Endothelial cell of umbilical vein (primary cell): ENCODE results near the gene PLEKHM2. TPM values are rescaled to one million over a fixed set of nuclear protein-coding genes. Genes with fewer than 3 reads are reported as not detected.

Experiments
- BruUV-seq: library from RNA; stranded (reverse); fragments of 400-500 nt; replicated peaks from 2 replicates; lab custom pipeline; 2021; lab: Mats Ljungman, UMichigan
- CTCF ChIA-PET: fragments of 300-600, 350-600 bp; sonication (Branson Sonifier 250); formaldehyde crosslinking; loops from one replicate; lab custom pipeline; 2021; ENCODE audit warnings: antibody characterized with exemption, inconsistent platforms; lab: Charles Lee
- POLR2A ChIA-PET: fragments of 300-600, 350-600 bp; sonication (Branson Sonifier 250); formaldehyde crosslinking; loops from one replicate; lab custom pipeline; 2021; ENCODE audit warnings: antibody characterized with exemption, inconsistent platforms; lab: Charles Lee
- DNase-seq: peaks from one replicate; pipeline ENCODE4 v3.0.0-alpha.2; 2011; ENCODE audit warnings: low read depth, low spot score
- FAIRE-seq: peaks from 2 replicates; lab custom pipeline; 2011; peaks lifted over from hg19 to GRCh38; lab: Jason Lieb, UNC
- H2AFZ ChIP-seq: 2 replicates; pipeline ENCODE4 v1.6.0; 2012; ENCODE audit warnings: low read depth, low read length, control low read depth, inconsistent platforms
- H3K27ac ChIP-seq: 2 replicates; pipeline ENCODE4 v1.5.1; 2011; ENCODE audit warnings: low read depth, mild to moderate bottlenecking, control low read depth, low read length, moderate library complexity; ENCODE audit not compliant: insufficient read depth
- H3K27me3 ChIP-seq, 2 experiments: 2 replicates each; pipeline versions ENCODE4 v1.6.0 to v1.6.1; 2011; ENCODE audit warnings: low read length in 2 of 2, mixed read lengths in 1 of 2; ENCODE audit not compliant: control insufficient read depth in 2 of 2, insufficient read depth in 2 of 2
- H3K36me3 ChIP-seq, 2 experiments: 2 replicates in 1 of 2; 3 replicates in 1 of 2; pipeline ENCODE4 v1.5.1; 2011; ENCODE audit warnings: low read length in 2 of 2, mild to moderate bottlenecking in 1 of 2, moderate library complexity in 1 of 2; ENCODE audit not compliant: control insufficient read depth in 2 of 2, insufficient read depth in 2 of 2; ENCODE audit errors: extremely low read depth in 1 of 2
- H3K4me1 ChIP-seq: 3 replicates; pipeline ENCODE4 v1.5.1; 2011; ENCODE audit warnings: mild to moderate bottlenecking, low read length; ENCODE audit not compliant: control insufficient read depth, insufficient read depth; ENCODE audit errors: extremely low read depth
- H3K4me2 ChIP-seq: 2 replicates; pipeline ENCODE4 v1.6.1; 2011; ENCODE audit warnings: low read length, control low read depth, mixed read lengths; ENCODE audit not compliant: insufficient read depth
- H3K4me3 ChIP-seq, 3 experiments: fragments of 200-600 bp in 1 of 3; sonication (generic), shearing (Covaris generic) in 1 of 3; replicated peaks in 1 of 3; 2 replicates each; pipeline ENCODE4 v1.5.1; 2011 to 2016; ENCODE audit warnings: control low read depth in 3 of 3, low read length in 3 of 3, mild to moderate bottlenecking in 2 of 3, inconsistent platforms in 1 of 3, low read depth in 1 of 3, moderate library complexity in 1 of 3; ENCODE audit not compliant: insufficient read depth in 1 of 3
- H3K79me2 ChIP-seq: 2 replicates; pipeline ENCODE4 v1.6.0; 2012; ENCODE audit warnings: low read length, inconsistent platforms; ENCODE audit not compliant: control insufficient read depth, insufficient read depth
- H3K9ac ChIP-seq: replicated peaks from 2 replicates; pipeline ENCODE3; 2011; ENCODE audit warnings: low read length, control low read depth; ENCODE audit not compliant: insufficient read depth; ENCODE audit errors: extremely low read depth
- H3K9me1 ChIP-seq: replicated peaks from 3 replicates; pipeline ENCODE4 v1.6.0; 2011; ENCODE audit warnings: mild to moderate bottlenecking, low read length; ENCODE audit not compliant: control insufficient read depth, insufficient read depth; ENCODE audit errors: extremely low read depth
- H3K9me3 ChIP-seq: replicated peaks from 2 replicates; pipeline ENCODE4 v1.5.1; 2012; ENCODE audit warnings: low read length, inconsistent platforms; ENCODE audit not compliant: control insufficient read depth, insufficient read depth
- H4K20me1 ChIP-seq: replicated peaks from 2 replicates; pipeline ENCODE3; 2011; ENCODE audit warnings: mild to moderate bottlenecking, low read length; ENCODE audit not compliant: control insufficient read depth, insufficient read depth; ENCODE audit errors: extremely low read depth
- EZH2 ChIP-seq: IDR thresholded peaks from 2 replicates; pipeline ENCODE4 v1.6.1; 2012; ENCODE audit warnings: borderline replicate concordance, low read depth, mild to moderate bottlenecking, moderate library complexity, low read length, inconsistent platforms; ENCODE audit not compliant: severe bottlenecking
- FOS ChIP-seq: IDR thresholded peaks from 2 replicates; pipeline ENCODE4 v1.6.1; 2011; ENCODE audit warnings: mild to moderate bottlenecking, low read length, moderate library complexity, borderline replicate concordance; ENCODE audit not compliant: insufficient read depth
- GATA2 ChIP-seq: IDR thresholded peaks from 2 replicates; pipeline ENCODE4 v1.7.0; 2011; ENCODE audit warnings: low read depth, mild to moderate bottlenecking, moderate library complexity, mixed read lengths, low read length; ENCODE audit not compliant: insufficient read length, insufficient read depth
- JUN ChIP-seq: IDR thresholded peaks from 2 replicates; pipeline ENCODE4 v1.6.1; 2011; ENCODE audit warnings: borderline replicate concordance, low read depth; ENCODE audit not compliant: insufficient read length, insufficient read depth
- MYC ChIP-seq: IDR thresholded peaks from one replicate; pipeline ENCODE4 v1.6.1; 2011; ENCODE audit warnings: mild to moderate bottlenecking, low read depth, low read length
- POLR2A ChIP-seq: IDR thresholded peaks from 2 replicates; pipeline ENCODE4 v1.6.1; 2012; ENCODE audit warnings: low read depth, mild to moderate bottlenecking, control low read depth, low read length
- POLR2AphosphoS5 ChIP-seq: IDR thresholded peaks from 2 replicates; pipeline ENCODE4 v1.6.1; 2012; ENCODE audit warnings: low read depth, mild to moderate bottlenecking, control low read depth, low read length, moderate library complexity; ENCODE audit not compliant: insufficient read depth
- dilution Hi-C: fragments of 300-500 bp; cut with MboI; formaldehyde crosslinking; loops from one replicate; pipeline ENCODE4 v1.15.0; 2019; ENCODE audit warnings: low sequenced_read_pairs; ENCODE audit not compliant: extremely low pct_ligation_motif_present
- intact Hi-C: fragments of 100-400 bp; cut with micrococcal nuclease; formaldehyde crosslinking; loops from one replicate; pipeline ENCODE4 v1.10.0; 2022
- polyA plus RNA-seq, 4 experiments: library from polyadenylated mRNA; depleted of rRNA in 3 of 4; stranded (reverse) in 3 of 4; unstranded in 1 of 4; fragments of >200 nt; gene quantifications; 2 replicates each; pipeline versions ENCODE4 v1.2.1 to v1.2.3, GENCODE V29; 2011 to 2012; ENCODE audit warnings: missing spikeins in 1 of 4
- total RNA-seq: library from RNA; stranded (reverse); gene quantifications from 2 replicates; pipeline ENCODE4 v1.2.3, GENCODE V29; 2021
- TF ChIP-seq, protein P1 (sequence below), 2 donors: IDR thresholded peaks; 1 replicate in 1 of 2; 2 replicates in 1 of 2; pipeline ENCODE4 v1.5.1; 2011; ENCODE audit warnings: low read length in 2 of 2, mild to moderate bottlenecking in 2 of 2, moderate library complexity in 2 of 2, control low read depth in 1 of 2, inconsistent platforms in 1 of 2, low read depth in 1 of 2; ENCODE audit not compliant: insufficient read depth in 1 of 2; ENCODE audit errors: extremely low read depth in 1 of 2
- TF ChIP-seq, protein P2 (sequence below): IDR thresholded peaks from 2 replicates; pipeline ENCODE4 v1.6.1; 2011; ENCODE audit not compliant: insufficient read depth, insufficient read length

The PLEKHM2 gene
- total and polyA plus RNA-seq, 2 donors (not counting 3 experiments of a cell fraction or from before 2014, with no cell fraction given), result 60.6 to 67.5 TPM

DNA sequence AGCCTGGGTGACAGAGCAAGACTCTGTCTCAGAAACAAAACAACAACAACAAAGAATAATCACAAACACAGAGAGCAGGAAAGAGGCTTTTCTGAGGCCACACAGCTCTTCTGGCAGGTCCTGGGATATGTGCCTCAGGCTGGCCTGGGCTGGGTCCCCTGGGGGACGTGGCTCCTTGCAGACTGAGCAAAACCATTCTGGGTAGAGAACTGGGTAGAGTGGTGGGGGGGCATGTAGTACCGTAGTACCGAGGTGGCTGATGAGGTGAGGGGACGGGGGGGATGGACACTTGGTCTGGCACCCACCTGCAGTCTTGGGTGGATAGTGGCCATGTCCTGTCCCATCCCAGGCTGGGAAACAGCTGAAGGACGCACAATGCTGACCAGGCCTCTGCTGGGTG, 64.1 kb downstream of the PLEKHM2 start:
- TF ChIP-seq, protein P1, sequence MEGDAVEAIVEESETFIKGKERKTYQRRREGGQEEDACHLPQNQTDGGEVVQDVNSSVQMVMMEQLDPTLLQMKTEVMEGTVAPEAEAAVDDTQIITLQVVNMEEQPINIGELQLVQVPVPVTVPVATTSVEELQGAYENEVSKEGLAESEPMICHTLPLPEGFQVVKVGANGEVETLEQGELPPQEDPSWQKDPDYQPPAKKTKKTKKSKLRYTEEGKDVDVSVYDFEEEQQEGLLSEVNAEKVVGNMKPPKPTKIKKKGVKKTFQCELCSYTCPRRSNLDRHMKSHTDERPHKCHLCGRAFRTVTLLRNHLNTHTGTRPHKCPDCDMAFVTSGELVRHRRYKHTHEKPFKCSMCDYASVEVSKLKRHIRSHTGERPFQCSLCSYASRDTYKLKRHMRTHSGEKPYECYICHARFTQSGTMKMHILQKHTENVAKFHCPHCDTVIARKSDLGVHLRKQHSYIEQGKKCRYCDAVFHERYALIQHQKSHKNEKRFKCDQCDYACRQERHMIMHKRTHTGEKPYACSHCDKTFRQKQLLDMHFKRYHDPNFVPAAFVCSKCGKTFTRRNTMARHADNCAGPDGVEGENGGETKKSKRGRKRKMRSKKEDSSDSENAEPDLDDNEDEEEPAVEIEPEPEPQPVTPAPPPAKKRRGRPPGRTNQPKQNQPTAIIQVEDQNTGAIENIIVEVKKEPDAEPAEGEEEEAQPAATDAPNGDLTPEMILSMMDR (IDR thresholded peaks at IDR 0.05; ENCODE audit: extremely low read depth in 1 of 2, insufficient read depth in 1 of 2, low read depth in 1 of 2, low read length in 2 of 2), result no peak
- no peak for TF ChIP-seq GATA2
- no peak for TF ChIP-seq EZH2
- no peak for TF ChIP-seq JUN
- no peak for TF ChIP-seq FOS
- no peak for TF ChIP-seq POLR2A
- no peak for TF ChIP-seq POLR2AphosphoS5
- TF ChIP-seq, protein P2, sequence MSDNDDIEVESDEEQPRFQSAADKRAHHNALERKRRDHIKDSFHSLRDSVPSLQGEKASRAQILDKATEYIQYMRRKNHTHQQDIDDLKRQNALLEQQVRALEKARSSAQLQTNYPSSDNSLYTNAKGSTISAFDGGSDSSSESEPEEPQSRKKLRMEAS, result no peak
- TF ChIP-seq MYC, result no peak
- Histone ChIP-seq H3K9me3 (no peaks in the 10 kb centered on the region), H3K9ac (peak overlapping the region; percentile 88), H2AFZ (no peak overlapping the region), H3K9me1 (no peaks in the 10 kb centered on the region), H4K20me1 (no peaks in the 10 kb centered on the region), H3K4me3 (peak overlapping the region in 1 of 3 experiments; percentile 74), H3K36me3 (no peaks in the 10 kb centered on the region), H3K4me2 (peak overlapping the region; percentile 78), H3K27ac (peak overlapping the region; percentile 97), H3K4me1 (peaks cover 35% of the 10 kb centered on the region), H3K79me2 (peaks cover 23% of the 10 kb centered on the region), H3K27me3 (no peaks in the 10 kb centered on the region)
- no TSS peak for BruUV-seq
- dilution Hi-C loops, result no loop called here
- FAIRE-seq, result no peak
- ChIA-PET CTCF (interaction anchor here (1.0 to 3.5 kb wide), 5 partner anchors 9 to 37 kb away, joined by 3 to 17 read pairs (median 3); partner anchors contain the start of genes FBLIM1 and SLC25A34), POLR2A (interaction anchor here (1.0 to 2.6 kb wide), 3 partner anchors 11 to 130 kb away, joined by 3 to 26 read pairs (median 6); no protein-coding TSS in a partner anchor)
- intact Hi-C loops, result loop anchor here (2.0 to 10.0 kb wide), 2 partner anchors 223 to 423 kb away; partner anchors contain the start of gene CASP9
- no peak for DNase-seq
